CD14-positive monocyte (primary cell): Measurements from ENCODE around the gene ZNF782. TPM values are rescaled to one million over a fixed set of nuclear protein-coding genes. Genes with fewer than 3 reads are reported as not detected.

ENCODE experiments used
- DNase-seq, 3 donors: peaks; one replicate each; pipeline ENCODE4 v3.0.0-alpha.2; 2011 to 2022
- H2AFZ ChIP-seq: 2 replicates; pipeline ENCODE4 v1.6.0; 2012; ENCODE audit warnings: mild to moderate bottlenecking, low read depth, low read length, inconsistent platforms; ENCODE audit not compliant: insufficient read depth, poor library complexity, severe bottlenecking
- H3K27ac ChIP-seq, 2 donors: 1 replicate in 1 of 2; 2 replicates in 1 of 2; pipeline ENCODE4 v1.5.1; 2012 to 2013; ENCODE audit warnings: low read length in 2 of 2, control low read depth in 1 of 2, inconsistent platforms in 1 of 2, low read depth in 1 of 2, mild to moderate bottlenecking in 1 of 2
- H3K27me3 ChIP-seq, 2 donors: one replicate each; pipeline versions ENCODE4 v1.6.0 to v1.6.1; 2011 to 2013; ENCODE audit warnings: low read length in 2 of 2; ENCODE audit not compliant: control insufficient read depth in 2 of 2, insufficient read depth in 2 of 2
- H3K36me3 ChIP-seq, 2 donors: replicated peaks in 1 of 2; 1 replicate in 1 of 2; 2 replicates in 1 of 2; pipeline versions ENCODE4 v1.5.1 to v1.6.1; 2012 to 2013; ENCODE audit warnings: low read length in 2 of 2, control low read depth in 1 of 2, inconsistent platforms in 1 of 2, mild to moderate bottlenecking in 1 of 2; ENCODE audit not compliant: insufficient read depth in 2 of 2, control insufficient read depth in 1 of 2
- H3K4me1 ChIP-seq, 2 donors: 1 replicate in 1 of 2; 2 replicates in 1 of 2; pipeline versions ENCODE4 v1.5.1 to v1.6.1; 2012 to 2013; ENCODE audit warnings: low read length in 2 of 2, control low read depth in 1 of 2, inconsistent platforms in 1 of 2, mild to moderate bottlenecking in 1 of 2, moderate library complexity in 1 of 2; ENCODE audit not compliant: insufficient read depth in 2 of 2, control insufficient read depth in 1 of 2
- H3K4me2 ChIP-seq: replicated peaks from 2 replicates; pipeline ENCODE3; 2012; ENCODE audit warnings: low read length, moderate library complexity, mild to moderate bottlenecking; ENCODE audit not compliant: poor library complexity, severe bottlenecking; ENCODE audit errors: extremely low read depth
- H3K4me3 ChIP-seq, 3 experiments: fragments of 200-600 bp in 1 of 3; sonication (generic) in 1 of 3; replicated peaks in 1 of 3; 1 replicate in 2 of 3; 2 replicates in 1 of 3; pipeline ENCODE4 v1.5.1; 2011 to 2013; ENCODE audit warnings: low read length in 3 of 3, mild to moderate bottlenecking in 3 of 3, control low read depth in 2 of 3, low read depth in 2 of 3, inconsistent platforms in 1 of 3, moderate library complexity in 1 of 3
- H3K79me2 ChIP-seq: 2 replicates; pipeline ENCODE4 v1.6.0; 2012; ENCODE audit warnings: mild to moderate bottlenecking, control low read depth, inconsistent platforms, low read length, moderate library complexity; ENCODE audit not compliant: insufficient read depth
- H3K9ac ChIP-seq: 2 replicates; pipeline ENCODE4 v1.6.0; 2017; ENCODE audit warnings: low read length, mild to moderate bottlenecking; ENCODE audit not compliant: insufficient read depth, poor library complexity, severe bottlenecking
- H3K9me3 ChIP-seq, 2 donors: replicated peaks in 1 of 2; 1 replicate in 1 of 2; 2 replicates in 1 of 2; pipeline versions ENCODE4 v1.5.1 to v1.6.1; 2012 to 2013; ENCODE audit warnings: low read length in 2 of 2, control low read depth in 1 of 2; ENCODE audit not compliant: control insufficient read depth in 1 of 2, insufficient read depth in 1 of 2
- H4K20me1 ChIP-seq: 2 replicates; pipeline ENCODE4 v1.6.0; 2012; ENCODE audit warnings: mild to moderate bottlenecking, low read length, control low read depth, moderate library complexity; ENCODE audit not compliant: insufficient read depth
- H3K27ac Mint-ChIP-seq, 7 donors: one replicate each; pipeline ENCODE4 v1.8.0; 2020; ENCODE audit warnings: mild to moderate bottlenecking in 7 of 7, mixed read lengths in 7 of 7, moderate library complexity in 6 of 7, inconsistent platforms in 2 of 7
- H3K27me3 Mint-ChIP-seq, 3 donors: one replicate each; pipeline ENCODE4 v1.8.0; 2021 to 2022; ENCODE audit warnings: low read depth in 3 of 3, mild to moderate bottlenecking in 3 of 3, mixed read lengths in 3 of 3, moderate library complexity in 3 of 3, inconsistent platforms in 1 of 3
- H3K36me3 Mint-ChIP-seq, 2 donors: one replicate each; pipeline ENCODE4 v1.8.0; 2020; ENCODE audit warnings: mixed read lengths in 2 of 2, inconsistent platforms in 1 of 2, mild to moderate bottlenecking in 1 of 2
- H3K4me1 Mint-ChIP-seq: one replicate; pipeline ENCODE4 v1.8.0; 2020; ENCODE audit warnings: mild to moderate bottlenecking, mixed read lengths
- H3K4me3 Mint-ChIP-seq, 2 donors: one replicate each; pipeline ENCODE4 v1.8.0; 2020; ENCODE audit warnings: mild to moderate bottlenecking in 2 of 2, mixed read lengths in 2 of 2, moderate library complexity in 1 of 2
- H3K9me3 Mint-ChIP-seq, 7 donors: one replicate each; pipeline ENCODE4 v1.8.0; 2020 to 2022; ENCODE audit warnings: mixed read lengths in 7 of 7, mild to moderate bottlenecking in 6 of 7, moderate library complexity in 6 of 7, inconsistent platforms in 2 of 7
- CTCF ChIP-seq: fragments of 200-600 bp; IDR thresholded peaks from one replicate; pipeline ENCODE4 v1.8.0; 2022; ENCODE audit warnings: antibody characterized with exemption, mild to moderate bottlenecking
- WGBS: methylation state at CpG from one replicate; pipeline ENCODE4 v1.1.5; 2013; ENCODE audit warnings: missing lambda C conversion rate; ENCODE audit not compliant: insufficient coverage; 5-methylcytosine and 5-hydroxymethylcytosine counted together
- intact Hi-C, 2 donors: fragments of 100-400 bp; cut with micrococcal nuclease; formaldehyde crosslinking; loops; one replicate each; pipeline versions ENCODE4 v1.15.0 to v1.15.1; 2023
- polyA plus RNA-seq, 3 donors: library from polyadenylated mRNA; depleted of rRNA in 1 of 3; unstranded in 2 of 3; stranded (reverse) in 1 of 3; fragments of 300-500 nt in 2 of 3; fragments of >200 nt in 1 of 3; fragmentation: Illumina TruSeq in 2 of 3; gene quantifications; 1 replicate in 2 of 3; 2 replicates in 1 of 3; pipeline ENCODE4 v1.2.3, GENCODE V29; 2012 to 2021

The ZNF782 gene
- polyA plus RNA-seq, 3 donors, result 1.1 to 1.3 (median 1.1) TPM

GRCh38 chr9:96859461-96860198, 5.3 kb upstream of the ZNF782 start:
- Mint-ChIP-seq H3K4me3 (no peak overlapping the region), H3K9me3 (peaks cover 0 to 2% (median 0%) of the 10 kb centered on the region in 7 donors), H3K4me1 (peaks cover 3% of the 10 kb centered on the region), H3K36me3 (no peaks in the 10 kb centered on the region), H3K27ac (peak overlapping the region in 1 of 7 donors; percentile 30), H3K27me3 (peaks cover 7 to 12% (median 10%) of the 10 kb centered on the region in 3 donors)
- Histone ChIP-seq H4K20me1 (no peaks in the 10 kb centered on the region), H3K27me3 (peaks cover 3 to 6% of the 10 kb centered on the region in 2 donors), H3K4me3 (no peak overlapping the region), H3K27ac (no peak overlapping the region), H3K79me2 (no peaks in the 10 kb centered on the region), H3K36me3 (no peaks in the 10 kb centered on the region), H3K9ac (no peak overlapping the region), H3K4me1 (peaks cover 4% of the 10 kb centered on the region in 2 donors), H3K9me3 (peaks cover 0 to under 1% of the 10 kb centered on the region in 2 donors), H3K4me2 (no peak overlapping the region), H2AFZ (no peak overlapping the region)
- no peak for TF ChIP-seq CTCF
- DNase-seq, result no peak
- WGBS, result 89% methylated on average over 8 of the region's 8 CpGs
- intact Hi-C loops, result loop anchor here (5.0 to 10.0 kb wide), 2 partner anchors 538 to 755 kb away; no protein-coding TSS in a partner anchor

DNA sequence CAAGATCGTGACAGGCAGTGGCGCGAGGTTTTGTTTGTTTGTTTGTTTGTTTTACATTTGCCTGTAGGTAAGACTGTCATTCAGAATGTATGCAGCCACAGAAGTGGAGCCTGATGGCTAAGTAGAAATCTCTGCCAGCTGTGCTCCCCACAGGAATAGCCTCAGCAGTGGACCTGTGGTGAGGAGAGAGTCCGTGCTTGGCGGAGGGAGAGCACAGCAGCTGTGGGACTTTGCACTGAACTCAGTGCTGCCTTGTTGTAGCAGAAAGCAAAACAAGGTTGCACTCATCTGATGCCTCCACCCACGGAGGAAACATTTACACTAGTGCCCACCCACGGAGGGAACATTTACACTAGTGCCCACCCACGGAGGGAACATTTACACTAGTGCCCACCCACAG, 4.4 kb upstream of the ZNF782 start:
- peaks cover 6% of the 10 kb centered on the region for H3K79me2 ChIP-seq
- no peaks in the 10 kb centered on the region for H3K36me3 ChIP-seq
- H3K27me3 Mint-ChIP-seq, result peaks cover 7 to 12% (median 10%) of the 10 kb centered on the region in 3 donors
- no peak overlapping the region for H3K4me3 ChIP-seq
- H3K4me2 ChIP-seq, result no peak overlapping the region
- 100% methylated on average over 5 of the region's 8 CpGs for WGBS
- H3K9me3 ChIP-seq, result no peaks in the 10 kb centered on the region
- no peaks in the 10 kb centered on the region for H4K20me1 ChIP-seq
- intact Hi-C loops, result loop anchor here (5.0 to 10.0 kb wide), 2 partner anchors 539 to 756 kb away; no protein-coding TSS in a partner anchor
- no peak overlapping the region for H2AFZ ChIP-seq
- no peak overlapping the region for H3K4me3 Mint-ChIP-seq
- H3K4me1 Mint-ChIP-seq, result peaks cover 9% of the 10 kb centered on the region
- DNase-seq, result no peak
- H3K27ac ChIP-seq, result no peak overlapping the region
- H3K27me3 ChIP-seq, result peaks cover 3 to 6% of the 10 kb centered on the region in 2 donors
- no peak overlapping the region for H3K9ac ChIP-seq
- peaks cover 0 to 2% (median 0%) of the 10 kb centered on the region in 7 donors for H3K9me3 Mint-ChIP-seq
- peaks cover 7 to 10% of the 10 kb centered on the region in 2 donors for H3K4me1 ChIP-seq
- H3K36me3 Mint-ChIP-seq, result no peaks in the 10 kb centered on the region
- no peak for TF ChIP-seq CTCF
- H3K27ac Mint-ChIP-seq, result no peak overlapping the region
